Brain microvascular endothelial cell (primary cell): ENCODE data around the gene TPPP3.

Experiments
- DNase-seq: peaks from one replicate; pipeline ENCODE4 v3.0.0-alpha.2; 2020
- H3K27ac ChIP-seq: fragments of 250-450 bp; sonication (Bioruptor Pico); 2 replicates; pipeline ENCODE4 v1.5.1; 2020; ENCODE audit warnings: mild to moderate bottlenecking, moderate library complexity
- H3K27me3 ChIP-seq: fragments of 250-450 bp; sonication (Bioruptor Pico); replicated peaks from 2 replicates; pipeline ENCODE4 v1.5.1; 2020; ENCODE audit warnings: mild to moderate bottlenecking
- H3K36me3 ChIP-seq: fragments of 250-450 bp; sonication (Bioruptor Pico); replicated peaks from 2 replicates; pipeline ENCODE4 v1.5.1; 2020; ENCODE audit warnings: mild to moderate bottlenecking
- H3K4me3 ChIP-seq: 2 replicates; pipeline ENCODE4 v1.5.1; 2011; ENCODE audit warnings: low read depth, mild to moderate bottlenecking, control low read depth, low read length, moderate library complexity
- CTCF ChIP-seq: IDR thresholded peaks from 2 replicates; pipeline ENCODE4 v1.5.1; 2011; ENCODE audit warnings: low read depth, mild to moderate bottlenecking, moderate library complexity, low read length, control low read depth, inconsistent platforms; ENCODE audit errors: missing control alignments
- in situ Hi-C: cut with HindIII; loops from 2 replicates; pipeline ENCODE4 v1.10.0; 2017; ENCODE audit warnings: low sequenced_read_pairs, low pct_ligation_motif_present

The TPPP3 gene

GRCh38 chr16:67411339-67411738 lies 18.0 kb upstream of the TPPP3 start:
- Histone ChIP-seq H3K27me3 (no peaks in the 10 kb centered on the region), H3K4me3 (no peak overlapping the region), H3K36me3 (no peaks in the 10 kb centered on the region), H3K27ac (no peak overlapping the region)
- in situ Hi-C loops: no loop called here
- no peak for DNase-seq
- TF ChIP-seq CTCF: no peak

GRCh38 chr16:67409631-67410030 lies 16.3 kb upstream of the TPPP3 start:
- Histone ChIP-seq H3K36me3 (no peaks in the 10 kb centered on the region), H3K4me3 (no peak overlapping the region), H3K27me3 (no peaks in the 10 kb centered on the region), H3K27ac (no peak overlapping the region)
- in situ Hi-C loops: no loop called here
- DNase-seq: no peak
- TF ChIP-seq CTCF: no peak

- in situ Hi-C loops: no loop called here
- Histone ChIP-seq H3K27ac (no peak overlapping the region), H3K27me3 (no peaks in the 10 kb centered on the region), H3K36me3 (no peaks in the 10 kb centered on the region), H3K4me3 (no peak overlapping the region)
- no peak for DNase-seq
- TF ChIP-seq CTCF: peak; percentile 37
These were observed 14.6 kb upstream of the TPPP3 start for GRCh38 chr16:67407788-67408452.

- Histone ChIP-seq H3K27me3 (no peaks in the 10 kb centered on the region), H3K36me3 (no peaks in the 10 kb centered on the region), H3K4me3 (no peak overlapping the region), H3K27ac (peak overlapping the region; percentile 2)
- TF ChIP-seq CTCF: no peak
- in situ Hi-C loops: no loop called here
- no peak for DNase-seq
These were observed 14.0 kb upstream of the TPPP3 start for GRCh38 chr16:67407176-67407787.

GRCh38 chr16:67406111-67406971 lies 13.0 kb upstream of the TPPP3 start:
- Histone ChIP-seq H3K27ac (peak overlapping the region; percentile 52), H3K36me3 (no peaks in the 10 kb centered on the region), H3K27me3 (no peaks in the 10 kb centered on the region), H3K4me3 (no peak overlapping the region)
- no peak for TF ChIP-seq CTCF
- in situ Hi-C loops: no loop called here
- peak; percentile 75 for DNase-seq
